Middle frontal gyrus (tissue), 1 donor: Measurements from ENCODE around the gene CRYAA.

Experiments used
- DNase-seq: peaks from one replicate; pipeline ENCODE4 v3.0.0-alpha.2; 2015; ENCODE audit warnings: low spot score; ENCODE audit errors: extremely low spot score

The CRYAA gene

DNA sequence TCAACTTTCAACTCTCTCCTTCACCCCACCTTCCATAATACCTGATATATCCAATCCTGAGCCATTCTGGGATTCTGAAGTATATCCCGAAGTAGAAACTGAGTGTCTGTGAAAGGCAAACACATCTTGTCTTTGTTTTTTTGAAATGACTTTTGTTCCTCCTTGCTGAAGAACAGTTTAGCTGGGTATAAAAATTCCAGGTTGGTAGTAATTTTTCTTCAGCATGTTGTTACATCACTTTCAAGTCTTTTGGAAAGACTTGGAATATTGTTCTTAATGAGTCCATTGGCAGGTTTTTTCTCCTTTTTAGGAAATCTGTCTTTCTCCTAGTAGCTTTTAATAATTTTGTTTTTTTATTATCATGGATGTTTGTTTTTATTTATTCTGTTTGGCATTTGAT, 32.7 kb downstream of the CRYAA start:
- DNase-seq, result no peak

DNA sequence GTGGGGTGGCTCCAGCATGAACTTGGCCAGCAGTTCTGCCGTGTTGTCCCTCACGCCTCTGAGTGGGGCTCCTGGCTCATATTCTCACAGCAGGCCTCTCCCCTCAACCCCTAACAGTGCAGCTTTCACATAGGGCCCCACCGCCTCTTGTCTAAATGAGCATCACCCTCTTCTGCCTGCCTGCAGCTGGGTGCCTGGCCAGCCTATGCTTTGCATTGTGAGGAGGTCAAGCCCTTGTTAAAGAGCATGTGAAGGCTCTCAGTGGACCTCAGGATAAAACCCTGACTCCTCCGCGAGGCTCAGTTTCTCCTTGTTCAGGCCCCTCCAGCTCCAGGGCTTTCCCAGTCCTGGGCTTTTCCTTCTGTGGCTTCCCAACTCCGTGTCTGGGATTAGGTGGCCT, 34.8 kb downstream of the CRYAA start:
- no peak for DNase-seq

DNA sequence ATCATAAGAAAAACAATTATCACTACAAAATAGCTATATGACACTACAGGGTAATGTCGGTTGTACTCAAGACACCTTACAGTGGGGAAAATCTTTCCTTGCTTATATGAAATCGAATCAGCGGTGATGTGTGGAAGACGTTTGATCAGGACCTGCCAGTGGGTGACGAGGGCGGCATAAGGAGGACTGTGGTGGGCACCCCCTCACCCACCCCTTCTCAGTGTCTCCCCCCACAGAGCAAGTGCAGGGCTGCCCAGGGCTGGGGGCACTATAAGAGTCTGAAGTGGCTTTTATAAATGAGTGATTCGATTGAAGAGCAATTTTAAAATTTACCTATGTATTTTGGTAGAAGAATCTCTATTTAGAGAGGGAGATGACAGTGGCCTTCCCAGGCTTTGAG, 35.8 kb downstream of the CRYAA start:
- DNase-seq, result no peak

DNA sequence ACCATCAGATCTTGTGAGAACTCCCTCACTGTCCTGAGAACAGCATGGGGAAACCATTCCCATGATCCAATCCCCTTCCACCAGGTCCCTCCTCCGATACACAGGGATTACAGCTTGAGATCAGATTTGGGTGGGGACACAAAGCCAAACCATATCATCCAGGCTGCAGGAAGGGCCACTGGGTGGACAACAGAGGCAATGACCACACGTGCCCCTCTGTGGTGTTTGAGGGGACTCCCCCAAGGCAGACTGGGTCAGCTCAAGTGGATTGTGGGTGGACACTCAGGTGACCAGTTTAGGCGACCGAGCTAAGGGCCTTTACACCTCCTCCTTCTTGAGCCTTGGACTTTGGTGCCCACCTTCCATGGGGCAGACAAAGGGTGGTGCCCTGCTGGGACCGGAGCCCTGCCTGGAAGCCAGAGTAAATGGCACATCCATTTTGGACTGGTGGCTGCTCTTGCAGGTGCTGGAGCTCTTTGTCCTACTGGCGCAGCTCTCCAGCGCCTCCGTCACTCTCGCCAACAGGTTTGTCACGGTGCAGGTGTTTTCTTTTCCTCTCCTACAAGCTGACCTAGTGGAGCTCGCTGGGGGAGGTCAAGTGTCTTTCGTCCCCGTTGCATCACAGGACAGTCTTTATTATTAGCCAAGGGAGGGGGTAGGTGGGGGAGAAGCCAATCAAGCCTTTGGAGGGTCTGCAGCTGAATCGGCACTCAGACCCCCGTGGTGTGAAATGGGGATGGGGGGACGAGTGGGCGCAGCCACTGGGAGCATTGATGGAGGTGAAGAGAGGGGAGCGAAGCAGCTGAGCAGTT, 37.6 kb downstream of the CRYAA start:
- DNase-seq, result no peak

DNA sequence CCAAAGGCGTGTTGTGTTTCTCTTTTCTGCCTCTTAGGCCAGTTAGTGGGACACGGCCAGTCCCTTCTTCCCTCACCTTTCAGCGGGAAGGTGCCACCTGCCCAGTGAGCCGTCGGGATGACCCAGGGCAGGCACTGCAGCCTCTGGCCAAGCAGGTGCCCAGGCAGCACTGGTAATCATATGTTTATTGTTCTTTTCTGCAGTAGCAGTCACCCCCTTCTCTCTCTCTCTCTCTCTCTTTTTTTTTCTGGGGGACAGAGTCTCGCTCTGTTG, 38.2 kb downstream of the CRYAA start:
- DNase-seq, result no peak

DNA sequence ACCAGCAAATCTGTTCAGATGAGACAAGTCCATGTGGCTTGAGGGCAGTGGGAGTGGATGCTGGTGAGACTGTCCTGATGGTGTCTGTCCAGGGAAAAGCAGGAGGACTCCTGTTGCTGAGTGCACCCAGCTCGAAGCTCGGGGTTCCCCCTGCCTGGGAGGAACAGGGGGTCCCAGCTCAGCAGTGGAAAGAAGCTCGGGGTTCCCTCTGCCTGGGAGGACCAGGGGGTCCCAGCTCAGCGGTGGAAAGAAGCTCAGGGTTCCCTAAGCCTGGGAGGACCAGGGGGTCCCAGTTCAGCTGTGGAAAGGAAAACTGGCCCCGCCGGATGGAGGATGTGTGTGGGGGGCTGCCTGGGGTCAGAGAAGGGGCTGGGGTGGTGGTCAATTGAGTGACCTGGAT, 39.1 kb downstream of the CRYAA start:
- no peak for DNase-seq

DNA sequence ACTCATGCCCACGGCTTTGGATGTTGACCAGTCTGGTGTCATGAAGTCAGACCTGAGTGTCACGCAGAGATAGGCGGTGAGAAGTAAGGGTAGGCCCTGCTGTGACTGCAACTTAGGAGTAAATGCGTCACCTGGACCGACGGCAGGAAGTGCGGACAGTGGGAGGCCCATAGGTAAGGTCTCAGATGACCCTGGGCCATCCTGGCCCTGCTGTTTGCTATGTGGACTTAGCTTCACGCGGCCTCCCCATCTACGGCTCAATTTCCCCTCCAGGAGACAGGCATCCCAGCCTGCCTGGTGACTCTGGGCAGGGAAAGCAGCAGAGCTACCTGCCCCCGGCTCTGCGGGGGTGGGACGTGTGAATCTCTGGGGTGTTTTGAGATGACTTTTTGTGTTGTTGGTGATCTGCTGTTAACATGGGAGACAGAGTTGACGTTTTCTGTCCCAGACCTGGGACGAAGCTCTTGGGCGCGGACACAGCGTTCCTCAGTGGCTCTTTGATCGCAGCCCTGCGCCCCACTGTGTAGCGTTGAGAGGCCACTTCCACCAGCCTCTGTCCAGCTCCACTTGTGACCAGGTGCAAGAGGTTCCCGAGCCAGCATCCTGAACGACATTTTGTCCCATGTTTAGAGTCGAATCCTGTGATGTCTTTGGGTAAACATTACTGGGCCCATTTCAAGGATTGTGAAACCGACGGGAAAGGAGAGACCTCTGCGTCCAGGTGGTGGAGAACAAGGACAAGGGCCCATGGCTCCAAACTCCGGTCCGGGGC, 39.9 kb downstream of the CRYAA start:
- no peak for DNase-seq

DNA sequence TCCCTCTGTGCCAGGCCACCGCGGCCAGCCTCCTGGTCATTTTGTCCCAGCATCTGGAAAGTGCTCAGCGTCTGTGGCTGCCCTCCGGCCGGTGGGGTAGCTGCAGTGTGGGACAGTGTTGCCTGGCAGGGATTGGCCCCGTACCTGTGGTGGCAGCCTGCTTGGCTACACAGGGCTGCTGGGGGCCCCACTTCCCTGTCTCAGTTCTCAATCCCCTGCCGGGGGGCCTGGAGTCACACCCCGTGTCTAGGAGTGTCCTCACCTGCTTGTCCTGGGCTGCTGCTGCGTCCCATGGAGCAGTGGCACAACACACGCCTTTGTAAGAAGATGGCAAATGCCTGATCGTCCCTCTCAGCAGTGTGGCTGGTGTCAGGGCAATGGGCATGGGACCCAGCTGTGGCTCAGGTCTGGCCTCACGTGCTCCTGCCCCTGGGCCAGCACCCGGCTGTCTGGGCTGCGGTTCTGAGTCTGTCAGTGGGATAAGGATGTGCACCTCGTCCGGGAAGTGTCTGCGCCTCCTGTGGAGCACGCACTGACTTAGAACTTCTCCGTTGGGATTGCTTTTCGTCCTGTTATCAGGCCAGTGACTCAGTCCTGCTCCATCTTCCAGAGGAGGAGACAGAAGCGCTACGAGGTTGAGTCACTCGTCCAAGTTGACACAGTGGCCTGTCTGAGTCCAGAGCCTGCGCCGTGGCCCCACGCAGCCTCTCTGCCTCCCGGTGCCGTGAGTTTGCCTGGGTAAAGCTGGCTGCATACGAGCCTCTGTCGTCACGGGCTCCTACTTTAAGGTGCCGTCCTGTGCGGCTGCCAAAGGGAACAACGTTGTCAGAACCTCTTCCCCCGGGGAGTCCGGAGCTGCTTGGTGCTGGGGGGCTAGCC, 41.0 kb downstream of the CRYAA start:
- no peak for DNase-seq

DNA sequence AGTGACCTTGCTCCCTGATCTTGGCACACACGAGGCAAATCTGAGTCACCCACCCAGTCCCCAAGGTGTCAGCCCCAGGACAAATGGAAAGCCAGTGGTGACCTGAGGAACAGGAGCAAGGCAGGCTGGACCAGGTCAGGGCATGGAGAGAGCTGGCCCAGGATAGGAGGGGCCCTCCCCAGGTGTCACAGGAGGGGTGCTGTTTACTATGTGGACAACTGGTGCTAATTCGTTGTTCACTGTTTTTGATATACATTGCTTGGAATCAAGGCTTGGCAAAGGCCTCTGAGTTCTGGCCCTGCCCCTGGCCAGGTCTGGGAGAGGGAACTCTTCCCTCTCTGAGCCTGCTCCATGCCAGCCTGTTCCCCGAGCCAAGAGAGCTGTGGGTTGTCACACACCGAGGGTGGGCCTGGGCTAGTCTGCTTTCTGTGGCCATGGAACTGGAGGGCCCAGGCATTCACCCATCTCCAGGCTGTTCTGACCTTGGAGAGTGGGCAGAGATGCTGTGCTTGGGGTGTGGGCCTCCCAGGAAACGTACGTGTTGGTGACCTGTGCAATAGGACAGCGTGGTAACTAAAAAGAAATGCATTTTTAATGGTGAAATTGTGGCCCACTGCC, 41.8 kb downstream of the CRYAA start:
- no peak for DNase-seq

DNA sequence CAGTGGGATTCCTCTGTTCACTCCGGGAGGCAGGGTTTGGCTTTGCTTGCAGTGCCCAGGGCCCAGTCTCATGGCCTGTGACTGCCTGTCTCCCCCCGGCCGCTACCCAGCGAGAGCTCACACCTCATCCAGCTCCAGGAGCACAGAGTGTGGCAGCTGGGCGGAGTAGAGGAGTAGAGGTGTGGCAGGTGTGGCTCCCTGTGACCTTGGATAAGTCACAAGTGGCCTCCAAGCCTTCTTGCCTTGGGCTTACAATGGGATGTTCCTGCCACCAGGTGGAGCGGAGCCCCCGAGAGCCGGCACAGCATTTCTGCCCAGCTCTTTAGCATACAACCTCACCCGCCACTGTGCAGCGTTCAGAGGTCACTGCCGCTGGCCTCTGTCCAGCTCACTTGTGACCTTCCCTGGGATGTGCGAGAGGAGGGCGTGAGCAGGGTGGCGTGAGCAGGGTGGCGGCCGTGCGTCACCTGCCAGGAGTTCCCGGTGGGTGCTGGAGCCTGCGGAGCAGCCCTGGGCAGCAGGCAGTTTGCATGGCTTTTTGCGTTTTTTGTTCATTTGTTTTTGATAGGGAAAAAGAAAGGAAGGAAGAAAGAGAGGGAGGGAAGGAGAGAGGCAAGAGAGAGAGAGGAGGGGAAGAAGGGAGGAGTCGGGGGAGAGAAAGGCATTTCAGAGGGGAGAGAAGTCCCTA, 42.4 kb downstream of the CRYAA start:
- DNase-seq, result no peak

DNA sequence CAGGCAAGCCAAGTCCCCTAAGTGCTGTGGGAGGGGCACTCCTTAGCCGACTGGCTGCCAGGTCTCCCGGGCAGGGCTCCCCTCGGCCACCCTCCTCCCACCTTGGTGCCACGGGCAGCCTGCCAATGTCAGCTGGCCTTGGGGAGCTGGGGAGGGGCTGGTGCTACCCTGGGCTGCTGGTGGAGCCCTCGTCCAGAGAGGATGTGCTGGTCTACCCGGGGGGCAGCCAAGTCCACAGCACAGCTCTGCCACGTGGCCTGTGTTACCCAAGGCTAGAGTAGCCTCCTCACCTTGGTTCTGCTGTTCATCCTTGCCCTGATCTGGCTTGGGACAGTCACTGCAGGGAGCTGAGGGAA, 42.9 kb downstream of the CRYAA start:
- no peak for DNase-seq
